ENCODE results near the gene NFATC1. TPM values are rescaled to one million over a fixed set of nuclear protein-coding genes. Genes with fewer than 3 reads are reported as not detected.

Gene NFATC1
- total RNA-seq, 1 donor from 2014 or later: 0.46 TPM

- no peak for TF ChIP-seq CTCF (conservative IDR thresholded peaks at IDR 0.05; ENCODE audit: low read depth, low read length)
- DNase-seq (ENCODE audit: low read depth): no peak
- H3K4me3 ChIP-seq (ENCODE audit: low read depth, low read length): no peak overlapping the region
These were observed 7.7 kb upstream of the NFATC1 start for GRCh38 chr18:79388043-79388442.

GRCh38 chr18:79389689-79390088 lies 6.0 kb upstream of the NFATC1 start:
- no peak overlapping the region for H3K4me3 ChIP-seq (ENCODE audit: low read depth, low read length)
- no peak for TF ChIP-seq CTCF (conservative IDR thresholded peaks at IDR 0.05; ENCODE audit: low read depth, low read length)

DNA sequence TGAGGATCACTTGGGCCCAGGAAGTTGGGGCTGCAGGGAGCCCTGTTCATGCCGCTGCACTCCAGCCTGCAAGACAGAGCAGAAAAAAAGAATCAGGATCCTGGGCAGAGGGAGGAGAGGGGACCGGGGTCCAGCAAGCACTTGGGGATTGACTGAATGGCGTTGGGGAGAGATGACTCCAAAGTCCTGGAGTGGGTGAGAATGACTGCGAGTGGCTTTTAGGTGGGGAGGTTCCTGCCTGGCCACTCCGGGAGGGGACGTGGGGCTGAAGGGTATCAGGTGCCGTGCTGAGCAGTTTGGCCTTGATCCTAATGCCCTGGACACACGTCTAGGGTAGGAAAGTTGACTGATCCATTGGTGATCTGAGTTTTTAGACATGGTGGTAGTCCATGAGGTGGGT lies 3.5 kb upstream of the NFATC1 start:
- no peak overlapping the region for H3K4me3 ChIP-seq (ENCODE audit: low read depth, low read length)
- no peak for DNase-seq (ENCODE audit: low read depth)
- no peak for TF ChIP-seq CTCF (conservative IDR thresholded peaks at IDR 0.05; ENCODE audit: low read depth, low read length)

More at GRCh38 chr18:79389689-79390088, 6.0 kb upstream of the NFATC1 start:
- DNase-seq (ENCODE audit: low read depth): no peak

- no peak for TF ChIP-seq CTCF (conservative IDR thresholded peaks at IDR 0.05; ENCODE audit: low read depth, low read length)
- peak overlapping the region; percentile 56 for H3K4me3 ChIP-seq (ENCODE audit: low read depth, low read length)
- DNase-seq (ENCODE audit: low read depth): no peak
These were observed 2.5 kb upstream of the NFATC1 start for GRCh38 chr18:79393181-79393634.

DNA sequence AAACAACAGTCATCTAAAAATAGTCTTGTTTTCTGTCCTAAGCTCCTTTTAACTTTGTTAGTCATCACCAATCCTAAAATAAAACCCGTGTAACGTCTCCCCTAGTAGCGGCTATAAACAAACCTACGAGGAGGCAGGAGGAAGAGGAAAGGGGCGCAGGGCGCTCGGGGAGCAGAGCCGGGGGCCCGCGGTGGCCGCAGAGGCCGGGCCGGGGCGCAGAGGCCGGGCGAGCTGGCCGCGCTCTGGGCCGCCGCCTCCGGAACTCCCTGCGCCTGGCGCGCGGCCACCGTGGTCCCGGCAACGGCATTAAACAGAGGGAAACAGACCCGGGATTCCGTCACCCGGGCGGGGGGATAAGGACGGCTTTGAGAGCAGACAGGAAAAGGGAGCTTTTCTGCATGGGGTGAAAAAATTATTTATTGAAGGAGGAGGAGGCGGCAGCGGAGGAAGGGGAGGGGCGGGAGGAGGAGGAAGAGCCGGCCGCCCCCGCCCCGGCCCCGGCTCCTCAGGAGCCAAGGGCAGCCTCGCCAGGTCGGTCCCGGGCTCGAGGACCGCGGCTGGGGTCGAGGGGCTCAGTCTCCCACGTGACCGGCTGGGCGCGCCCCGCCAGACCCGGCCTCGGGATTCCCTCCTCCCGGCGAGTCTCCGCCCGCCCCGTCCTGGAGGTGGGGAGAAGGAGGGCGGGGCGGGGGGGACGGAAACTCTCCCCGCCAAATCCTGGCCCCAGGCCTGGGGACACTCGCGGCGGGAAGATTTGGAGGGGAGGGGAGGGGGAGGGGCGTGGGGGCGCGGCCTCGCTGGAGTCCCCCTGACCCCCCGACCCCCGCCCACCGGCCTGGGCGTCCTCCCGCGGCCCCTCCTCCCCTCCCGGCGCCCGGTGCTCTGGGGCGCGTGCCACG lies 1.8 kb upstream of the NFATC1 start:
- no peak for DNase-seq (ENCODE audit: low read depth)
- TF ChIP-seq CTCF (conservative IDR thresholded peaks at IDR 0.05; ENCODE audit: low read depth, low read length): no peak
- peak overlapping the region; percentile 56 for H3K4me3 ChIP-seq (ENCODE audit: low read depth, low read length)

DNA sequence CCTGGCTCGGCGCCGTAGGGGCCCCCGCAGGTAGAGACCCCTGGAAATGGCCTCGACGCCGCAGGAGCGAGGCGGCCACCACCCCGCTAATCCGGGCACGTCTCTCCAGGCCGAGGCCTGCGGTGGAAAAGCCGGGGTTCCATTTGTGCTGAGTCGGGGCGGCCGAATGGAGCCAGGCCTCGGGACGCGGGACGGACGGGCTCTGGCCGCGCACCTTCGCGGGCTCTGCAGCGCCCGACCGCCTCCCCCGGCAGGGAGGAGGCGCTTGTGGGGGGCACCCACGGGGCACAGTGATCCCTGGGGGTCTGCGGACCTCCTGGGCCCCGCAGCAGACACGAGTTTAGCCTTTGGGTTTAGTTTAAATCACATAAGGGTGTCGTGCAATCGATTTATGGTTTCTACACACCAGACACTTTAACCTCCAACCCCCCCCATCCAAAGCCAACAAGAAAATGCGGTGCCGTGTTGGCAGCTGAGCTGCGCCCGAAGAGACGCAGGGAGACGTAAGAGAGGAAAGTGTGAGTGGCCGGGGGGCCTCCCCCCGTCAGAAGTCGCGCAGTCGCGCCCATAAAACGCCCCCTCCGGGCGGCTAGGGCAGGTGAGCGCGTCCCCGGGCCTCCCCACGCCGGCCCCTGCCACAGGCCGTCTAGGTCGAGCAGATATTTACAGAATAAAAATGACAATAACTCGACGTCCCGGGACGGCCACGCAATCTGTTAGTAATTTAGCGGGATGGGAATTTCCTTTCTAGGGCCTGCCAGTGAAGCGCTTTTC lies 1.0 kb upstream of the NFATC1 start:
- H3K4me3 ChIP-seq (ENCODE audit: low read depth, low read length): peak overlapping the region; percentile 56
- DNase-seq (ENCODE audit: low read depth): no peak
- no peak for TF ChIP-seq CTCF (conservative IDR thresholded peaks at IDR 0.05; ENCODE audit: low read depth, low read length)

Data from epithelial cell of proximal tubule (primary cell).